Ishikawa (cell line): ENCODE results near the gene GRHPR.

Experiments
- CEBPB ChIP-seq: IDR thresholded peaks from 2 replicates; pipeline ENCODE4 v1.6.1; 2012
- CREB1 ChIP-seq: IDR thresholded peaks from 2 replicates; pipeline ENCODE4 v1.6.1; 2012; ENCODE audit warnings: low read depth
- EGR1 ChIP-seq: IDR thresholded peaks from 2 replicates; pipeline ENCODE4 v1.6.1; 2012
- EP300 ChIP-seq: IDR thresholded peaks from 2 replicates; pipeline ENCODE4 v1.6.1; 2012; ENCODE audit warnings: borderline replicate concordance
- FOXM1 ChIP-seq: IDR thresholded peaks from 2 replicates; pipeline ENCODE4 v1.6.1; 2012; ENCODE audit warnings: low read depth, borderline replicate concordance
- MAX ChIP-seq: IDR thresholded peaks from 2 replicates; pipeline ENCODE4 v1.6.1; 2012
- NFIC ChIP-seq: IDR thresholded peaks from 2 replicates; pipeline ENCODE4 v1.6.1; 2012
- RAD21 ChIP-seq: IDR thresholded peaks from 2 replicates; pipeline ENCODE4 v1.6.1; 2012; ENCODE audit warnings: low read depth
- REST ChIP-seq: IDR thresholded peaks from 2 replicates; pipeline ENCODE4 v1.6.1; 2012; ENCODE audit warnings: low read depth, mild to moderate bottlenecking
- TAF1 ChIP-seq: IDR thresholded peaks from 2 replicates; pipeline ENCODE4 v1.6.1; 2012; ENCODE audit warnings: low read depth, mild to moderate bottlenecking
- TCF12 ChIP-seq: IDR thresholded peaks from 2 replicates; pipeline ENCODE4 v1.6.1; 2012; ENCODE audit warnings: low read depth
- TEAD4 ChIP-seq: IDR thresholded peaks from 2 replicates; pipeline ENCODE4 v1.6.1; 2012
- YY1 ChIP-seq: IDR thresholded peaks from 2 replicates; pipeline ENCODE4 v1.6.1; 2012; ENCODE audit warnings: low read depth
- ZBTB7A ChIP-seq: IDR thresholded peaks from 2 replicates; pipeline ENCODE4 v1.6.1; 2012; ENCODE audit warnings: low read depth
- TF ChIP-seq, protein P1 (sequence below): IDR thresholded peaks from 2 replicates; pipeline ENCODE4 v1.6.1; 2012

GRHPR gene

DNA sequence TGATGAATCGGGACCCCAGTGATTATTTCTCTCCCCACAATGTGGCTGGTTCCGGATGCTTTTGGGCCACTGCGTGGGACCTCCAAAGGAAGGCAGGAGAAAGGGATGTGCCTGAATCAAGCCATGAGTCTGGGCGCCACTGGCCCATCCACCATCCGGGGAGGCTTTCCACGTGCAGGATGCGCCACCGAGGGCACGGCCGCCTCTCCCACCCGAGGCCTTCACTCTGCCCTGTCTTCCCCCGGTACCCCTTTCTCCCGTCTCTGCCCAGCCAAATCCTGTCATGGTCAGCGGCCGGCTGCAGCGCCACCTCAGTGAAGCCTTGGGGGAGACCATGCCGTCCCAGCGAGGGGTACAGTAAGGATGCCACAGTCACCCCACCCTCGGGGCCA lies 43.9 kb upstream of the GRHPR start:
- TF ChIP-seq YY1: no peak
- TF ChIP-seq, protein P1, sequence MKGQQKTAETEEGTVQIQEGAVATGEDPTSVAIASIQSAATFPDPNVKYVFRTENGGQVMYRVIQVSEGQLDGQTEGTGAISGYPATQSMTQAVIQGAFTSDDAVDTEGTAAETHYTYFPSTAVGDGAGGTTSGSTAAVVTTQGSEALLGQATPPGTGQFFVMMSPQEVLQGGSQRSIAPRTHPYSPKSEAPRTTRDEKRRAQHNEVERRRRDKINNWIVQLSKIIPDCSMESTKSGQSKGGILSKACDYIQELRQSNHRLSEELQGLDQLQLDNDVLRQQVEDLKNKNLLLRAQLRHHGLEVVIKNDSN: no peak
- no peak for TF ChIP-seq TAF1
- TF ChIP-seq MAX: no peak
- TF ChIP-seq CEBPB: no peak
- no peak for TF ChIP-seq TCF12
- no peak for TF ChIP-seq REST
- TF ChIP-seq RAD21: no peak
- TF ChIP-seq EP300: no peak

- no peak for TF ChIP-seq TCF12
- no peak for TF ChIP-seq MAX
- no peak for TF ChIP-seq YY1
- no peak for TF ChIP-seq FOXM1
- no peak for TF ChIP-seq ZBTB7A
- TF ChIP-seq RAD21: no peak
- no peak for TF ChIP-seq NFIC
- no peak for TF ChIP-seq REST
- TF ChIP-seq TAF1: no peak
- TF ChIP-seq, protein P1: no peak
- TF ChIP-seq CREB1: no peak
- TF ChIP-seq TEAD4: no peak
These were observed 42.7 kb upstream of the GRHPR start for GRCh38 chr9:37379835-37380234.

- TF ChIP-seq TEAD4: no peak
- TF ChIP-seq FOXM1: no peak
- no peak for TF ChIP-seq REST
- no peak for TF ChIP-seq CREB1
- TF ChIP-seq YY1: no peak
- no peak for TF ChIP-seq ZBTB7A
These were observed 41.9 kb upstream of the GRHPR start for GRCh38 chr9:37380570-37380969.

GRCh38 chr9:37381094-37381741 lies 41.3 kb upstream of the GRHPR start:
- TF ChIP-seq CEBPB (no peak), MAX (no peak), NFIC (no peak), REST (no peak), TAF1 (no peak), EP300 (no peak), ZBTB7A (no peak), TEAD4 (no peak), RAD21 (no peak), CREB1 (no peak), FOXM1 (no peak), YY1 (no peak), TCF12 (no peak), EGR1 (no peak)
- TF ChIP-seq, protein P1: no peak
